Endothelial cell of umbilical vein (primary cell): ENCODE results near the gene GPR183. TPM values are rescaled to one million over a fixed set of nuclear protein-coding genes. Genes with fewer than 3 reads are reported as not detected.

ENCODE experiments used
- BruUV-seq: library from RNA; stranded (reverse); fragments of 400-500 nt; replicated peaks from 2 replicates; lab custom pipeline; 2021; lab: Mats Ljungman, UMichigan
- CTCF ChIA-PET: fragments of 300-600, 350-600 bp; sonication (Branson Sonifier 250); formaldehyde crosslinking; loops from one replicate; lab custom pipeline; 2021; ENCODE audit warnings: antibody characterized with exemption, inconsistent platforms; lab: Charles Lee
- POLR2A ChIA-PET: fragments of 300-600, 350-600 bp; sonication (Branson Sonifier 250); formaldehyde crosslinking; loops from one replicate; lab custom pipeline; 2021; ENCODE audit warnings: antibody characterized with exemption, inconsistent platforms; lab: Charles Lee
- DNase-seq: peaks from one replicate; pipeline ENCODE4 v3.0.0-alpha.2; 2011; ENCODE audit warnings: low read depth, low spot score
- FAIRE-seq: peaks from 2 replicates; lab custom pipeline; 2011; peaks lifted over from hg19 to GRCh38; lab: Jason Lieb, UNC
- H2AFZ ChIP-seq: 2 replicates; pipeline ENCODE4 v1.6.0; 2012; ENCODE audit warnings: low read depth, low read length, control low read depth, inconsistent platforms
- H3K27ac ChIP-seq: 2 replicates; pipeline ENCODE4 v1.5.1; 2011; ENCODE audit warnings: low read depth, mild to moderate bottlenecking, control low read depth, low read length, moderate library complexity; ENCODE audit not compliant: insufficient read depth
- H3K27me3 ChIP-seq, 2 experiments: 2 replicates each; pipeline versions ENCODE4 v1.6.0 to v1.6.1; 2011; ENCODE audit warnings: low read length in 2 of 2, mixed read lengths in 1 of 2; ENCODE audit not compliant: control insufficient read depth in 2 of 2, insufficient read depth in 2 of 2
- H3K36me3 ChIP-seq, 2 experiments: 2 replicates in 1 of 2; 3 replicates in 1 of 2; pipeline ENCODE4 v1.5.1; 2011; ENCODE audit warnings: low read length in 2 of 2, mild to moderate bottlenecking in 1 of 2, moderate library complexity in 1 of 2; ENCODE audit not compliant: control insufficient read depth in 2 of 2, insufficient read depth in 2 of 2; ENCODE audit errors: extremely low read depth in 1 of 2
- H3K4me1 ChIP-seq: 3 replicates; pipeline ENCODE4 v1.5.1; 2011; ENCODE audit warnings: mild to moderate bottlenecking, low read length; ENCODE audit not compliant: control insufficient read depth, insufficient read depth; ENCODE audit errors: extremely low read depth
- H3K4me2 ChIP-seq: 2 replicates; pipeline ENCODE4 v1.6.1; 2011; ENCODE audit warnings: low read length, control low read depth, mixed read lengths; ENCODE audit not compliant: insufficient read depth
- H3K4me3 ChIP-seq, 3 experiments: fragments of 200-600 bp in 1 of 3; sonication (generic), shearing (Covaris generic) in 1 of 3; replicated peaks in 1 of 3; 2 replicates each; pipeline ENCODE4 v1.5.1; 2011 to 2016; ENCODE audit warnings: control low read depth in 3 of 3, low read length in 3 of 3, mild to moderate bottlenecking in 2 of 3, inconsistent platforms in 1 of 3, low read depth in 1 of 3, moderate library complexity in 1 of 3; ENCODE audit not compliant: insufficient read depth in 1 of 3
- H3K79me2 ChIP-seq: 2 replicates; pipeline ENCODE4 v1.6.0; 2012; ENCODE audit warnings: low read length, inconsistent platforms; ENCODE audit not compliant: control insufficient read depth, insufficient read depth
- H3K9ac ChIP-seq: replicated peaks from 2 replicates; pipeline ENCODE3; 2011; ENCODE audit warnings: low read length, control low read depth; ENCODE audit not compliant: insufficient read depth; ENCODE audit errors: extremely low read depth
- H3K9me1 ChIP-seq: replicated peaks from 3 replicates; pipeline ENCODE4 v1.6.0; 2011; ENCODE audit warnings: mild to moderate bottlenecking, low read length; ENCODE audit not compliant: control insufficient read depth, insufficient read depth; ENCODE audit errors: extremely low read depth
- H3K9me3 ChIP-seq: replicated peaks from 2 replicates; pipeline ENCODE4 v1.5.1; 2012; ENCODE audit warnings: low read length, inconsistent platforms; ENCODE audit not compliant: control insufficient read depth, insufficient read depth
- H4K20me1 ChIP-seq: replicated peaks from 2 replicates; pipeline ENCODE3; 2011; ENCODE audit warnings: mild to moderate bottlenecking, low read length; ENCODE audit not compliant: control insufficient read depth, insufficient read depth; ENCODE audit errors: extremely low read depth
- CTCF ChIP-seq, 2 donors: IDR thresholded peaks; 1 replicate in 1 of 2; 2 replicates in 1 of 2; pipeline ENCODE4 v1.5.1; 2011; ENCODE audit warnings: low read length in 2 of 2, mild to moderate bottlenecking in 2 of 2, moderate library complexity in 2 of 2, control low read depth in 1 of 2, inconsistent platforms in 1 of 2, low read depth in 1 of 2; ENCODE audit not compliant: insufficient read depth in 1 of 2; ENCODE audit errors: extremely low read depth in 1 of 2
- EZH2 ChIP-seq: IDR thresholded peaks from 2 replicates; pipeline ENCODE4 v1.6.1; 2012; ENCODE audit warnings: borderline replicate concordance, low read depth, mild to moderate bottlenecking, moderate library complexity, low read length, inconsistent platforms; ENCODE audit not compliant: severe bottlenecking
- FOS ChIP-seq: IDR thresholded peaks from 2 replicates; pipeline ENCODE4 v1.6.1; 2011; ENCODE audit warnings: mild to moderate bottlenecking, low read length, moderate library complexity, borderline replicate concordance; ENCODE audit not compliant: insufficient read depth
- GATA2 ChIP-seq: IDR thresholded peaks from 2 replicates; pipeline ENCODE4 v1.7.0; 2011; ENCODE audit warnings: low read depth, mild to moderate bottlenecking, moderate library complexity, mixed read lengths, low read length; ENCODE audit not compliant: insufficient read length, insufficient read depth
- JUN ChIP-seq: IDR thresholded peaks from 2 replicates; pipeline ENCODE4 v1.6.1; 2011; ENCODE audit warnings: borderline replicate concordance, low read depth; ENCODE audit not compliant: insufficient read length, insufficient read depth
- MAX ChIP-seq: IDR thresholded peaks from 2 replicates; pipeline ENCODE4 v1.6.1; 2011; ENCODE audit not compliant: insufficient read depth, insufficient read length
- MYC ChIP-seq: IDR thresholded peaks from one replicate; pipeline ENCODE4 v1.6.1; 2011; ENCODE audit warnings: mild to moderate bottlenecking, low read depth, low read length
- POLR2A ChIP-seq: IDR thresholded peaks from 2 replicates; pipeline ENCODE4 v1.6.1; 2012; ENCODE audit warnings: low read depth, mild to moderate bottlenecking, control low read depth, low read length
- POLR2AphosphoS5 ChIP-seq: IDR thresholded peaks from 2 replicates; pipeline ENCODE4 v1.6.1; 2012; ENCODE audit warnings: low read depth, mild to moderate bottlenecking, control low read depth, low read length, moderate library complexity; ENCODE audit not compliant: insufficient read depth
- dilution Hi-C: fragments of 300-500 bp; cut with MboI; formaldehyde crosslinking; loops from one replicate; pipeline ENCODE4 v1.15.0; 2019; ENCODE audit warnings: low sequenced_read_pairs; ENCODE audit not compliant: extremely low pct_ligation_motif_present
- intact Hi-C: fragments of 100-400 bp; cut with micrococcal nuclease; formaldehyde crosslinking; loops from one replicate; pipeline ENCODE4 v1.10.0; 2022
- polyA plus RNA-seq, 4 experiments: library from polyadenylated mRNA; depleted of rRNA in 3 of 4; stranded (reverse) in 3 of 4; unstranded in 1 of 4; fragments of >200 nt; gene quantifications; 2 replicates each; pipeline versions ENCODE4 v1.2.1 to v1.2.3, GENCODE V29; 2011 to 2012; ENCODE audit warnings: missing spikeins in 1 of 4
- total RNA-seq: library from RNA; stranded (reverse); gene quantifications from 2 replicates; pipeline ENCODE4 v1.2.3, GENCODE V29; 2021

The GPR183 gene
- total and polyA plus RNA-seq, 2 donors (not counting 3 experiments of a cell fraction or from before 2014, with no cell fraction given): 0.23 TPM; not detected in 1

GRCh38 chr13:99335603-99336002 lies 28.4 kb upstream of the GPR183 start:
- H3K9me3 ChIP-seq: no peaks in the 10 kb centered on the region
- no peaks in the 10 kb centered on the region for H3K27me3 ChIP-seq
- no peaks in the 10 kb centered on the region for H4K20me1 ChIP-seq
- H3K4me2 ChIP-seq: no peak overlapping the region
- H3K9ac ChIP-seq: no peak overlapping the region
- no peak overlapping the region for H3K4me3 ChIP-seq
- ChIA-PET CTCF (interaction anchor here (0.9 to 3.0 kb wide), 4 partner anchors 10 to 66 kb away, joined by 3 to 9 read pairs (median 4); no protein-coding TSS in a partner anchor), POLR2A (no interaction called here)
- dilution Hi-C loops: no loop called here
- no TSS peak for BruUV-seq
- no peaks in the 10 kb centered on the region for H3K36me3 ChIP-seq
- no peak for DNase-seq
- H3K27ac ChIP-seq: no peak overlapping the region
- no peak for FAIRE-seq
- H3K79me2 ChIP-seq: no peaks in the 10 kb centered on the region
- no peaks in the 10 kb centered on the region for H3K9me1 ChIP-seq
- intact Hi-C loops: no loop called here
- no peaks in the 10 kb centered on the region for H3K4me1 ChIP-seq
- no peak for TF ChIP-seq GATA2
- TF ChIP-seq EZH2: no peak
- no peak for TF ChIP-seq MYC
- TF ChIP-seq FOS: no peak
- TF ChIP-seq MAX: no peak
- no peak for TF ChIP-seq CTCF (IDR thresholded peaks at IDR 0.05; ENCODE audit: extremely low read depth in 1 of 2, insufficient read depth in 1 of 2, low read depth in 1 of 2, low read length in 2 of 2)
- TF ChIP-seq POLR2A: no peak
- TF ChIP-seq JUN: no peak
- no peak for TF ChIP-seq POLR2AphosphoS5
- no peak overlapping the region for H2AFZ ChIP-seq
